GM23248 (cell line): Measurements from ENCODE around the gene LRRC73.

Source experiments
- EZH2 ChIP-seq: fragments of 200-600 bp; sonication (generic); IDR thresholded peaks from 2 replicates; pipeline ENCODE4 v1.6.1; 2018; ENCODE audit warnings: antibody characterized with exemption, mild to moderate bottlenecking; ENCODE audit not compliant: insufficient read depth, poor library complexity, severe bottlenecking
- EZH2phosphoT487 ChIP-seq: fragments of 200-600 bp; sonication (generic); IDR thresholded peaks from 2 replicates; pipeline ENCODE4 v1.6.1; 2018; ENCODE audit warnings: antibody characterized with exemption, moderate library complexity, mild to moderate bottlenecking, low read depth; ENCODE audit not compliant: insufficient read depth

DNA sequence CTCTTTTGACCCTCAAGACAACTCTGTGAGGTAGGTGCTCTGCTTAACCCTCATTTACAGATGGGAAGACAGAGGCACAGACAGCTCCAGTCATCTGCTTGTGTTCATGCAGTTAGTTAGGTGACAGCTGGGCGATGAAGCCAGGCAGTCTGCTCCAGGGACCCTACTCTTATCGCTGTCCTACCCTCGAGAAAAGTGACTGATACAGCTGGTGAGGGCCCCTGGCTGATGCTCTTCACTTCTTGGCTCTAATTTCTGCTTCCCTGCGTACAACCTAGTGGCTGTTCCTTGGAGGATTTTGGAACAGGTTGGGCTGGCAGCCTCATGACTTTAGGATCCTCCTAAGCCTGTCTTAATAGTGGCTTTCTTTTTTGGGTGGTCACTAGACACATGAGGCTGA is 41.9 kb downstream of the LRRC73 start:
- no peak for TF ChIP-seq EZH2
- no peak for TF ChIP-seq EZH2phosphoT487
